Left cardiac atrium (tissue), 4 donors: ENCODE measurements around the gene CCDC81. TPM values are rescaled to one million over a fixed set of nuclear protein-coding genes. Genes with fewer than 3 reads are reported as not detected.
"Not testable (repeated sequence)": the region's sequence is repeated elsewhere in the genome, so short reads cannot be mapped to it uniquely, and the experiment has no call there.

Experiments used
- ATAC-seq, 2 donors: fragments of 200-7000 bp; cut with Tn5 transposase; one replicate each; pipeline ENCODE4 v1.9.1; 2020; ENCODE audit warnings: mild to moderate bottlenecking in 2 of 2, moderate library complexity in 2 of 2
- DNase-seq: peaks from one replicate; pipeline ENCODE4 v3.0.0-alpha.2; 2020
- intact Hi-C, 2 donors: fragments of 100-400 bp; cut with DNase I; formaldehyde crosslinking; loops; one replicate each; pipeline versions ENCODE4 v1.14.1 to v1.15.1; 2022 to 2023
- total RNA-seq, 2 donors: library from RNA; stranded (reverse); fragmentation: NEBNext Ultra II Directional; extraction: Animal tissue kit (Norgen Biotek cat#: 25700); gene quantifications; one replicate each; pipeline ENCODE4 v1.2.1, GENCODE V29; 2021
- donor health status: DM: no; HTN: yes; CAD: no.
- donor health status: DM: no; HTN: yes; CAD: no; lungs with severe emphysema.
- donor health status: DM: yes; HTN: yes; CAD: no.
- donor health status: Dilated cardiomyopathy.

CCDC81 gene
- total RNA-seq, 2 donors from 2014 or later: 0.47 to 0.65 TPM

DNA sequence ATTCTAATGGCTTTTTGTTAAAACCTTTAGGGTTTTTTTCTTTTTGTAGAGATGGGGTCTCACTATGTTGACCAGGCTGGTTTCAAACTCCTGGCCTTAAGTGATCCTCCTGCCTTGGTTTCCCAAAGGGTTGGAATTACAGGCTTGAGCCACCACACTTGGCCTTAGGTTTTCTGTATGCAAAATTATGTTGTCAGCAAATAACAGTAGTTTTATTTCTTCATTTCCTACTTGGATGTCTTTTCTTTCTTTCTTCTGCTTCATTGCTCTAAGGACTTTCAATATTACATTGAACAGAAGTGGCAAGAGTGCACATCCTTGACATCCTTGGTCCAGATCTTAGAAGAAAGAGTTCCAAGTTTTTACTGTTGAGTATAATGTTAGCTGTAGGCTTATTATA, 52.8 kb downstream of the CCDC81 start:
- intact Hi-C loops: no loop called here
- DNase-seq: no peak
- no peak for ATAC-seq

DNA sequence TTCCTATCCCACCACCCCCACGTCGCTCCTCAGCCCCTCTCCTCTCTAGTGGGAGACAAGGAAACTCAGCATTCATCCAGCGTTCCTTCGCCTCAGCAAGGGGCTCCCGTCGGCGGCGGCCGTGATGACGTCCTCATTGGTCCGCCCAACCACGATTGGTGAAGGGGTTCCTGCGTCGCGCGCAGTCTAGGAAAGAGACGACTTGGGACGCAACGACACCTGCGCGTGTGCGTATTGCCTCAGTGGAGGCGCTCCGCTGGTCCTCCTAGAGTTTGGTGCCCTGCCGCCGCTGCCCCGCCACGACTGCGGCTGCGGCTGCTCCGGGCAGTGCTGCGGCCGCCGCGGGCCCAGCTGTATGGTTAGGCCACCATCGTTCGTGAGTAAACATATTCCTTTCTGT, 56.6 kb downstream of the CCDC81 start:
- intact Hi-C loops: no loop called here
- no peak for DNase-seq
- ATAC-seq: no peak

DNA sequence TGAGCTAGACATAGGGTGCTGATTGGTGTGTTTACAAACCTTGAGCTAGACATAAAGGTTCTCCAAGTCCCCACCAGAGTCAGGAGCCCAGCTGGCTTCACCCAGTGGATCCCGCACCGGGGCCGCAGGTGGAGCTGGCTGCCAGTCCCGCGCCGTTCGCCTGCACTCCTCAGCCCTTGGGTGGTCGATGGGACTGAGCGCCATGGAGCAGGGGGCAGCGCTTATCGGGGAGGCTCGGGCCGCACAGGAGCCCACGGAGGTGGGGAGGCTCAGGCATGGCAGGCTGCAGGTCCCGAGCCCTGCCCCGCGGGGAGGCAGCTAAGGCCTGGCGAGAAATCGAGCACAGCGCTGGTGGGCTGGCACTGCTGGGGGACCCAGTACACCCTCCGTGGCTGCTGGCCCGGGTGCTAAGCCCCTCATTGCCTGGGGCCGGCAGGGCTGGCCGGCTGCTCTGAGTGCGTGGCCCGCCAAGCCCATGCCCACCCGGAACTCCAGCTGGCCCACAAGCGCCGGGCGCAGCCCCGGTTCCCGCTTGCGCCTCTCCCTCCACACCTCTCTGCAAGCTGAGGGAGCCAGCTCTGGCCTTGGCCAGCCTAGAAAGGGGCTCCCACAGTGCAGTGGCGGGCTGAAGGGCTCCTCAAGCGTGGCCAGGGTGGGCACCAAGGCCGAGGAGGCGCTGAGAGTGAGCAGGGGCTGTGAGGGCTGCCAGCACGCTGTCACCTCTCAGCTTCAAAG, 58.8 kb downstream of the CCDC81 start:
- intact Hi-C loops, DNase-seq, ATAC-seq: not testable (repeated sequence)

DNA sequence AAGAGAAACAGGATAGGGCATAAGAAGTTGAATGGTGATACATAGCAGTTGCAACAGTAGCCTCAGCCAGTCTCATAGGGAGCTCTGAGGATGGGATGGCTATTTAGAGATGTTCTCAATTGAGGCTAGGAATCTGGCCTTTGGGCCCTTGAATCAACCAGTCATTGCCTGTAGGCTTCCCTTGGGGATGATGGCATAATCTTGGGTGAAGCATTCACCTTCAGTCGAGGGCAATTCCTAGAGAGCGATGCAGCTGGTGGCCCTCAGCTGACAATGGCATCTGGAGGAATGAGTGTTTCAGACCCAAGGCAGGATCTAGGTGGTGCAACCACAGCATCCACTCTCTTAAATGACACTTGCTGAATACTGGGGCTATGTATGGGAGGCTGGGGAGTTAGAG, 61.0 kb downstream of the CCDC81 start:
- intact Hi-C loops: no loop called here
- no peak for ATAC-seq
- no peak for DNase-seq

DNA sequence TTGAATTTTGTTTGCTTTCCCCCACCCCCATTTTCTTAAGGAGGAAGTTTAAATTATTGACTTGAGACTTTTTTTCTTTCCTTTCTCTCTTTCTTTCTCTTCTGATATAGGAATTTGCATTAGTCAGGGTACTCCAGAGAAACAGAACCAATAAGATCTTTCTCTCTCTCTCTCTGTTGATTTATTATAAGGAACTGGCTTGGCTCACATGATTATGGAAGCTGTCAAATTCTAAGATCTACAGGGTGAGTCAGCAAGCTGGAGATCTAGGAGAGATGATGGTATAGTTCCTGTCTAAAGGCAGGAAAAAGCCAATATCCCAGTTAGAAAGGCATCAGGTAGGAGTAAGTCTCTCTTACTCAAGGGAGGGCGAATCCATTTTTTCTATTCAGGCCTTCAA, 64.0 kb downstream of the CCDC81 start:
- intact Hi-C loops: no loop called here
- DNase-seq: no peak
- ATAC-seq: no peak

DNA sequence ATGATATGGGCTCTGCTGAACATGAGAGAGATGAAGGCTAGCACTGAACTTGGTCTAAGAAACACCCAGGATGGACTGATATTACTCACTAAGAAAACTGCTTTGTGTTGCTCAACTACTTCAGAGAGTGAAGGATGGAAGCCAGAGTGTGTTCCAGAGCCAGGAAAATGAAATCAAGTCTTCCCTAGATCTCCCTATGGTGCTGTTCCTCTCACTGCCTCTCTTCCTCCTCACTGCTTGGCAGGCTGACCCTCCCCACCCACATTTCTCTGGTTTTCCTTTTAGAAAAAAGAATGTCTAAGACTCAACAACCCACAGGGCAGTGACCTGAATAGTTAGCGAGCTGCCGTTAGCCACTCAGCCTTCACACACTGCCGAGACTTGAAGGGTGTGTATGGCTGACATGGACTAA, 65.6 kb downstream of the CCDC81 start:
- intact Hi-C loops: no loop called here
- ATAC-seq (peak; percentile 91 to 93), DNase-seq (peak; percentile 58)

DNA sequence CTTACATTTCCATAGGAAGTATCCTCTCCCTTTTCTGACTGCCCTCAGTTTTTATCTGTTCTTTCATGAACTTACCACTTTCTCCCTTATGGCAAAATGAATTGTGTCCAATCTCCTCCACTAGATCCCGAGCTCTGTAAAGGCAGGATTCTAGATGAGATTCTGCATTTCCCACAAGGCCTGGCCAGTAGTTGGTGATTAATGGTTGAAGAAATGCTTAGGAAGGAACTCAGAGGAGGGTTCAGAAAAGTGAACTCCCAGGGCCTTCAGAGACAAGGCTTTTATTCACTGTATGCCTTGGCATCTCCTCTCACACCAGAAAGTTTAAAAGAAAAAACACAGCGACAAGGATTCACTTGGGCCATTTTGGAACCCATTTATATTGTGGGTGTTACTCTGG, 66.2 kb downstream of the CCDC81 start:
- ATAC-seq (peak; percentile 7 to 22), DNase-seq (no peak)
- intact Hi-C loops: no loop called here

DNA sequence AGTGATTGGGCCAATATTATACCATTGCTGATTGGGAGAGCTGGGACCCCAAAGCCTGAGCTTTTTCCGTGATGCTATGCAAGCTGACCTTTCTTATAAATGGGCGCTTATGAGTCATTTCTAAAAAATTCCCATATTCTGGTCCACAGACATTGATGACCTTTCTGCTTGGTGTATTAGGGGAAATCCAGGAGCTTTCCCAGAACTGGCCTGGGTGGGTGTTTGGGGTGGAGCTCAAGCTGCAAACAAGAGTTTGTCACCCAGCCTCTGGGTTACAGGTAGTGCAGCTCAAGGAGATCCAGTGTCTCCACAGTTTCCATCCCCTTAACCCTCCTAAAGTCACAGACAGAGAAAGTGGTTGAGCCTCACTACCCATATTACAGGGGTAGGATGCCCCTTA, 67.7 kb downstream of the CCDC81 start:
- DNase-seq (no peak), ATAC-seq (no peak)
- intact Hi-C loops: no loop called here

DNA sequence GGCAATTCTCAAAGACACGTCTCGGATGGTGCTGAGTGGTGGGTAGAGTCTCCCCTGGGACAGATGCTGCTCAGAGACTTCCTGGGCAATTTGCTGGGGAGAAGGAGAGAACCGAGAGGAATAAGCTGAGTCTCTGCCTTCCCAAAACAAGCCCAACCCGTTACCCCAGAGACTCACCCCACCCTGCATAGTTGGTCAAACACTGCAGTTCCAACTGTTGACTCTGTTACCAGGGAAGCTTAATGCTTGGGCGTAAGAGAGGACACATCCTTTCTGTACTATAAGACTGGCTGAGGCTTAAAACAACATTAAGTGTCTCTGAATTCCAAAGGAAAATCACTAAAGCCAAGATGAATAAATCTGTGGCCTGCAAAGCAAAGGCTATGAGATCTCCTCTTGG, 68.1 kb downstream of the CCDC81 start:
- DNase-seq (peak; percentile 37), ATAC-seq (peak in 1 of 2 donors; percentile 30)
- intact Hi-C loops: no loop called here

DNA sequence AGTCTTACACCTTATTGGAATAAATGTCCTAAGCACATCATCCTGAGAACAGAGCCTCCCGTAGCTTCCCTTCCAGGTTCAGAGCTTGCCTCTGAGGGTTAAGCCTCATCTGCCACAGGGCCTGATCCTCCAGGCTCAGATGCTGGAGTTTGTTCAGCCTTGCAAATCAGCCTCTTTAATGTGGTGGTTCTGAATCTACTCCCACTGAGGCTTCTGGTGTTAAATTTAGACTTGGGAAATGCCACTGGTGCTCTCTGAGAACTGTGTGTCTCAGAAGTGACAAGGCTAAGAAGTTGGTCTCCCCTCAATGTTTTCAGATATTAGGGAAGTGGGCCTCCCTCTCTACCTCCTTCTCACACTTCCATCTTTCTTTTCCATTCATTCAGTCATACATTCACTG, 68.7 kb downstream of the CCDC81 start:
- DNase-seq (no peak), ATAC-seq (no peak)
- intact Hi-C loops: no loop called here

DNA sequence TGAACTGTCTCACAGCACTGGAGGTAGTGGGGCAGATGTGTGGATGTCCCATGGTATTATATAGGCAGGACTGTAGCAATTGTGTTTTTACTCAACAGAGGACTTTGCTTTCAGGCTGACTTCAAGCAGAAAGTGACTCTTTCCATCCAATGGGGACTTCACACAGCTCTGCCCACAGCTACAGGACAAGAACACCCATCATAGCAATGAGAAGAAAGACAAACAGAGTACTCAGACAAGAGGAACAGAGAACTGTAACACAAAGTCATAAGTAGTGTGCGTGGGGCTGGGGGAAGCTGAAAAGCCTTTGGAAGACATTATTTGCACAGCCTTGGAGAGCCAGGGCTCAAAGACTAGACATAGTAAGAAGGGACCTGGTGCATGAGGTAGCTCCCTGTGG, 70.3 kb downstream of the CCDC81 start:
- no peak for ATAC-seq
- intact Hi-C loops: no loop called here
- DNase-seq: no peak

DNA sequence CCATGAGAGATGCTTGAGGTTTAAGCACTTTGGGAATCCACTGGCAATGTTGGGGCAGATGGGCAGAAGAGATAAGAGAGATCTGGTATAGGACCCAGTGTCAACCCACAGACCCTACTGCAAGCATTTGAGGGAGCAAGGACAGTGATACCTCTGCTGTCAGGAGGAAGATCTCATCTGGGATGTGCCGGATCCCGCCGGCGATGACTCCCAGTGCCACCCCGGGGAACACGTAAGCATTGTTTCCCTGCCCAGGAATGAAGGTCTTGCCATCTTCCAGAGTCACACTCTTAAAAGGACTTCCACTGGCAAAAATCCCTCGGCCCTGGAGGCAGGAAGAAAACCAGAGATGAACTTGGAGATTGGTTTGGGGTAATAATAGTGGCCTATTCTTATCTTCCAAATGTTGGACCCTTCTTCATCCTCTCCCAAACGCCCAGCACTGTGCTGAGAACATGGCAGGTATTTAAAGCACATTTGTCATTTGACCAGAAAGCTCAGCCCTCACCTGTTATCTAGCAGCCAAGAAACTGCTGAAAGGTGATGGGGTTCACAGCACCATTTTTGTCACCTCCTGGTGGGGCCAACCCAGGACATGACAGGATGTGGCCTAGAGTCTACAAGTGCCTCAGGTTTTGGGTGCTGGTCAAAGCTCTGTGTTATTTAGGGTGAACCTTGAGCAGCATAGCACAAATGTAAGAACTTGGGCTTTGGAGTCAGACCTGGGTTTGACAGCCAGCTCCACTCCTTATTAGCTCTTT, 71.7 kb downstream of the CCDC81 start:
- no peak for ATAC-seq
- intact Hi-C loops: no loop called here

DNA sequence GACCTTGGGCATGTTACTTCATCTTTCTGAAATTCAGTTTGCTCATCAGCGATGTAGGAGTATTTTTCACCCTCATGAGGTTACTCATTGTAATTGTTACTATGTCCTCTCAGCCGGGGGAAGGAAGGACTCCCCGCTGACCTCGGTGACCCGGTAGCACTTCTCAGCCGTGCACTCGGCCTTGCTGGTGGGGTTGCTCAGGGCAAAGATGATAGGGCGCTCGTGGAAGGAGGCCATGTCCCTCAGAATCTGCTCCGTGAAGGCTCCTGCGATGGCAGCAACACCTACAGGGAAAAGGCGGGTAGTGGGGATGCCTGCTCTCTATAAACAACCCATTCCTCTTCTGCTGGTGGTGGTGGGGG, 72.2 kb downstream of the CCDC81 start:
- DNase-seq (no peak), ATAC-seq (no peak)
- intact Hi-C loops: no loop called here

More for the DNA sequence above, 71.7 kb downstream of the CCDC81 start:
- no peak for DNase-seq

DNA sequence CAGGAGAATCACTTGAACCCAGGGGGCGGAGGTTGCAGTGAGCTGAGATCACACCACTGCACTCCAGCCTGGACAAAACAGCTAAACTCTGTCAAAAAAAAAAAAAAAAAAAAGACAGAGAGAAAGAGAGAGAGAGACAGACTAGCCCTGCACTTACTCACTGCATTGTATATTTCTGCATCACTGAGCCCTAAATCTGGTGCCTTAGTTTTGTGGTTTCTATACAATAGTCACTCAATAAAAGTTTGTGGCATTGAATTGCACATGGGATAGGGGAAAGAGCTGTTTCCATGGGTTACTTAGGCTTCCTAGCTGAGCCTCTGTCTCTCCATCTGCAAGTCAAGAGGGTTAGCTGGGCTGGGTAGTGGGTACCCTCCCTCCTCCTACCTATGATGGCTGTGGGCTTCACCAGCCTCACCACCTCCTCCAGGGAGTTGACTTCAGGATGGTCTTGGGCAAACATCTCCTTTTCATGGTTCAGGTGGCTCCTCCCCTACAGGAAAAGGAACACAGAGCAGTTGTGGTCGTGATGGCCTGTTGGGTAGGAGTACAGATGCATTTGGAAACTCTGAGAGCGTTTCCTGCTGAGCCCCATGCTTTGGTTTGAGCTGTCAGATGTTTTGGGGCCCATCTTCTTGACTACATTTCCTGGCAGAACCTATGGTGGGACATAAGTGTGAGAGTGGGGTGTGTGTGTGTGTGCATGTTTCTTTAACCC, 73.2 kb downstream of the CCDC81 start:
- intact Hi-C loops: no loop called here
- no peak for DNase-seq
- ATAC-seq: no peak

DNA sequence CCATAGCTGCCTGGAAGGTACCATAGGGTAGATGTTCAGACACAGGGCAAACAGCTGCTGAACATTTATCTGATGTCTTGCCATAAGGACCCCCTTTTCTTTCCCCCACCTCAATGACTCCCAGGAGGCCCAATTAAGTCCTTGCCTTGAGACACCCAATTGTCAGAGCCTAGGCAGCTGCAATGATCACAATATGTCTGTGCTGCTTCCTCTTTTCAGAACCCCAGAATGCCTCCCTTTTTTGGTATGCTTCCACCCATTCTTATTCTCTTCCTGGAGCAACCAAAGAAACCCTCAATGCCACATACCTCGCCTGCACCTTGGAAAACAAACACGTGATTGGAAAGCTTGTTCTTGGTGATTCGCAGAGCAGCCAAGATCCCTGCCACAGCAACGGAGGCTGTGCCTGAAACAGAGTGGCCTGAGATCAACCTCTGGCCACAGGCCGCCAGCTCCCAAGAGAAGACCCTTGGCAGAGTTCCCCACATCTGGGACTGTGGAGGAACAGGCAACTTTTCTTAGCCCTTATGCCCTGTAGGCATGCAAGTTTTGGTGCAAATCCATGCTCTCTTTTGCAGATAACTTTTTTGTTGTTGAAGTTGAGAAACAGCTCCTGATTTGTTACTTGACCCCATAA, 75.4 kb downstream of the CCDC81 start:
- no peak for DNase-seq
- ATAC-seq: peak in 1 of 2 donors; percentile 76
- intact Hi-C loops: loop anchor here in 1 of 2 donors (10.0 kb wide), 1 partner anchor 475 kb away; no protein-coding TSS in a partner anchor

DNA sequence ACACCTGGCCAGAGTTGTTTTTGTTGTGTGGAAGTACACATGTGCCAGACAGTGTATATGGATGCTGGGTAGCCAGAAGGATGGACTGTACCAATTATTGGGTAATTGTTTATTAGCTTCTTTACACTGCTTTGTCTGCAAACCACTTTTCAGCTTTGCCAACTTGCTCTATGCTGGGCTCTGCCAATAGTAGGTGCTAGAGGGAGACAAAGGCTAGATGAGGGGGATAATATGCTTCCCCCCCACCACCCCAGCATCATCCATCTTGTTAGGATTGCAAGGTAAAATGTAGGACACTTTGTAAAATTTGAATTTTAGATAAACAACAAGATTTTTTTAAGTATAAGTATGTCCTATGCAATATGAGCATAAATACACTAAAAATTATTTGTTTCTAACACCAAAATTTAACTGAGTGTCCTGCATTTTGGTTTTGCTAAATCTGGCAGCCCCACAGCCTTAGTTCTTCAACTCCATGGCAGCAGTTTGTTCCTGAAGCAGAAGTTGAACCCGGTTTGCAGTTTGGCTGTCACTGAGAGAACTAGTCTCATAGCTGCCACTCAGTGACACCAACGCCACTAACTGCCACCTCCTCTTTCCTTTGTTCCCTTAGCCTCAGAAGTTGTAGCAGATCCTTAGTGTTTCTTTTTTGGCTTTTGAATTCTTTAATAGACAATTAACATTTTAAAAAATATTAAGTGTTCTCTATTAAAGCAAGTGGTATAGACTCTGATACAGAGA, 78.8 kb downstream of the CCDC81 start:
- DNase-seq (no peak), ATAC-seq (no peak)
- intact Hi-C loops: loop anchor here (2.0 to 10.0 kb wide), 2 partner anchors 365 to 471 kb away; no protein-coding TSS in a partner anchor

DNA sequence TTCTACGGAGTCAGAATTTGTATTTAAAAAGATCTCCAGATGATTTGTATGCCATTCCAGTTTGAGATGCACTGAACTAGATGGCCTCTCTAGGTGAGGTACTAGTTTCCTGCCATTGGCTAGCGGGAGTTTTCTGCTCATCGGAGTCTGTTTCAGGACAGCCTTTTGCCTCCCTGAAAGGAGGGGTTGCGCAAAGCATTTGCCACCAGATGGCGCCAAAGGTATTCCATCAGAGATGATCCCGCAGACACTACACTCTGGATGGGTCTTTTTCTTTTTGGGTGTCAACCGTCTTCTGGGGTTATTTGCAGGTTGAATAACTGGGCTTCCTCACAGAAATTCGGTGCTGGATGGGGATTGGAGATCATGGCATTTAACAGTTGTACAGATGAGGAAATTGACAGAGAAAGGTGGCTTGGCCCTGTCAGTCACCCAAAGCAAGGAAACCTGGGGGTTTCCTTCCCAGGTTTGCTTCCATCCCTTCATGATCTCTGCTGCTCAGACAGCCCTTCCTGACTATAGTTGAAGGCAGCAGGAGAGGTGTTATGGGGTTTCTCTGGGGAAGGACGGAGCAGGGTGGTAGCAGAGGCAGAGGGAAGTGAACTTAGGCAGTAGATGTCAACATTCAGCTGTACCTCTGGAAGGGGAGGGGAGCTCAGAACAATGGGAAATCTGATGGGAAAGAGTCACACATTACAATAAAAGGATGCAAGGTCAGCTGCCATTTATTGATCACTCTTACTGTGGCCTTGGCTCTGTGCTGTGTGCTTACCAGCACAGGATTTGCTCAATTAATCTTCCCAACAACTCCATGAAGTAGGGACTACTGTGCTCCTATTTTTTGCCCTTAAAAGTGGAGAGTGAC, 81.6 kb downstream of the CCDC81 start:
- intact Hi-C loops: loop anchor here in 1 of 2 donors (2.0 to 10.0 kb wide), 3 partner anchors 152 to 468 kb away; no protein-coding TSS in a partner anchor
- peak; percentile 81 to 86 for ATAC-seq

More for the DNA sequence above, 81.6 kb downstream of the CCDC81 start:
- peak; percentile 89 for DNase-seq
